Endodermal cell (in vitro differentiated cells): ENCODE results near the gene ROR2. TPM values are rescaled to one million over a fixed set of nuclear protein-coding genes. Genes with fewer than 3 reads are reported as not detected.

Source experiments
- DNase-seq: peaks from one replicate; pipeline ENCODE4 v3.0.0-alpha.2; 2017
- H3K27ac ChIP-seq: 2 replicates; pipeline ENCODE4 v1.5.1; 2013; ENCODE audit warnings: mild to moderate bottlenecking, low read depth, low read length, moderate library complexity
- H3K27me3 ChIP-seq: 2 replicates; pipeline ENCODE4 v1.6.1; 2013; ENCODE audit warnings: mild to moderate bottlenecking, low read length, moderate library complexity; ENCODE audit not compliant: insufficient read depth, control insufficient read depth, poor library complexity, severe bottlenecking
- H3K36me3 ChIP-seq: 2 replicates; pipeline ENCODE4 v1.7.0; 2013; ENCODE audit warnings: mild to moderate bottlenecking, low read length, moderate library complexity; ENCODE audit not compliant: control insufficient read depth, insufficient read depth
- H3K4me1 ChIP-seq: one replicate; pipeline ENCODE4 v1.7.0; 2013; ENCODE audit warnings: low read length; ENCODE audit not compliant: control insufficient read depth, insufficient read depth
- H3K4me3 ChIP-seq: 2 replicates; pipeline ENCODE4 v1.5.1; 2013; ENCODE audit warnings: mild to moderate bottlenecking, low read length, moderate library complexity
- H3K9ac ChIP-seq: 2 replicates; pipeline ENCODE4 v1.6.1; 2013; ENCODE audit warnings: mild to moderate bottlenecking, low read length, moderate library complexity; ENCODE audit not compliant: poor library complexity, severe bottlenecking; ENCODE audit errors: extremely low read depth
- H3K9me3 ChIP-seq: 2 replicates; pipeline ENCODE4 v1.6.1; 2013; ENCODE audit warnings: mild to moderate bottlenecking, low read length, moderate library complexity; ENCODE audit not compliant: control insufficient read depth
- H3K27ac Mint-ChIP-seq: 2 replicates; pipeline ENCODE4 v1.8.0; 2020; ENCODE audit warnings: mixed read lengths
- H3K27me3 Mint-ChIP-seq: 2 replicates; pipeline ENCODE4 v1.8.0; 2021; ENCODE audit warnings: mild to moderate bottlenecking, mixed read lengths; ENCODE audit not compliant: insufficient read depth
- H3K36me3 Mint-ChIP-seq: 2 replicates; pipeline ENCODE4 v1.8.0; 2020; ENCODE audit warnings: low read depth, mixed read lengths
- H3K4me1 Mint-ChIP-seq: 2 replicates; pipeline ENCODE4 v1.8.0; 2020; ENCODE audit warnings: mixed read lengths
- H3K4me3 Mint-ChIP-seq: 2 replicates; pipeline ENCODE4 v1.8.0; 2020; ENCODE audit warnings: mild to moderate bottlenecking, moderate library complexity, mixed read lengths
- H3K9me3 Mint-ChIP-seq: 2 replicates; pipeline ENCODE4 v1.8.0; 2020; ENCODE audit warnings: mild to moderate bottlenecking, mixed read lengths
- WGBS, 2 experiments: methylation state at CpG; one replicate each; pipeline versions ENCODE4 v1.1.5 to v1.1.7; 2013; ENCODE audit warnings: missing lambda C conversion rate in 2 of 2, mixed read lengths in 1 of 2; ENCODE audit not compliant: insufficient coverage in 1 of 2, insufficient read length in 1 of 2; 5-methylcytosine and 5-hydroxymethylcytosine counted together
- total RNA-seq, 2 donors: library from RNA; stranded (reverse); fragmentation: NEBNext Ultra II Directional in 1 of 2; extraction: Animal tissue kit (Norgen Biotek cat#: 25700) in 1 of 2; gene quantifications; 2 replicates in 1 of 2; 3 replicates in 1 of 2; pipeline ENCODE4 v1.2.1, GENCODE V29; 2021
- TF ChIP-seq, protein P1 (sequence below): fragments of 200-600 bp; sonication (generic); conservative IDR thresholded peaks from 2 replicates; pipeline ENCODE4 v1.5.0; 2021; ENCODE audit warnings: antibody characterized with exemption, mild to moderate bottlenecking

ROR2 gene
- total RNA-seq, 2 donors from 2014 or later = 104 to 160 TPM

DNA sequence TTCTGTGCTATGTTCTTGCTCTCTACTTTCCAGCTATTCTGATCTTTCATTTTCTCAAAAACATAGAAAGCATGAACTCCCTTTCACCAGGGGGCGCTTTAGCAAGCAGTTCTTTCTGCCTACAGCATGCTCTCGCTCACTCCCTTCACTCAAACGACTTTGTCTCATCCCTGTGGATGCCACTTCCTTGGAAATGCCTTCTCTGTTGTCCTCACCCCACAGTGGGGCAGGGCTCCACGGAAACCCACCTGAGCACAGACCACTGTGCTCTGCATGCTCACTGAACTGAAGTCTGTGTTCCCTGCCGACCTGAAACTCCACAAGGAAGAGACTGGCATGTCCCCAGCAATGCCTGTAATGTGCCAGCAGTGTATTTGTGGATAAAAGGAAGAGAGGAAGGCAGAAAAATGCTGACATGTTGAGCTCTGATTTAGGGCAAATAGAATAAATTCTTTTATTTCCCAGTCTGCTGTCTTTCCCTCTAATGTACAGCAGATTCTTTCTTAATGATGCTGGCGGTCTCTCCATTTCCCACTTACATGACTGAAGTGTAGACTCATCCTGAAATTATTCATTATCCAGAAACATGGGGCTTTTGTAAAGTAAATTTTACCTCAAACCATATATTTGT lies 4.9 kb upstream of the ROR2 start:
- 17 to 34% methylated on average over 5 to 6 of the region's 6 CpGs for WGBS, 2 experiments
- Mint-ChIP-seq H3K36me3 (no peaks in the 10 kb centered on the region), H3K9me3 (peaks cover 6% of the 10 kb centered on the region), H3K4me3 (no peak overlapping the region), H3K4me1 (peaks cover 50% of the 10 kb centered on the region), H3K27ac (peak overlapping the region; percentile 83), H3K27me3 (peaks cover 6% of the 10 kb centered on the region)
- TF ChIP-seq, protein P1, sequence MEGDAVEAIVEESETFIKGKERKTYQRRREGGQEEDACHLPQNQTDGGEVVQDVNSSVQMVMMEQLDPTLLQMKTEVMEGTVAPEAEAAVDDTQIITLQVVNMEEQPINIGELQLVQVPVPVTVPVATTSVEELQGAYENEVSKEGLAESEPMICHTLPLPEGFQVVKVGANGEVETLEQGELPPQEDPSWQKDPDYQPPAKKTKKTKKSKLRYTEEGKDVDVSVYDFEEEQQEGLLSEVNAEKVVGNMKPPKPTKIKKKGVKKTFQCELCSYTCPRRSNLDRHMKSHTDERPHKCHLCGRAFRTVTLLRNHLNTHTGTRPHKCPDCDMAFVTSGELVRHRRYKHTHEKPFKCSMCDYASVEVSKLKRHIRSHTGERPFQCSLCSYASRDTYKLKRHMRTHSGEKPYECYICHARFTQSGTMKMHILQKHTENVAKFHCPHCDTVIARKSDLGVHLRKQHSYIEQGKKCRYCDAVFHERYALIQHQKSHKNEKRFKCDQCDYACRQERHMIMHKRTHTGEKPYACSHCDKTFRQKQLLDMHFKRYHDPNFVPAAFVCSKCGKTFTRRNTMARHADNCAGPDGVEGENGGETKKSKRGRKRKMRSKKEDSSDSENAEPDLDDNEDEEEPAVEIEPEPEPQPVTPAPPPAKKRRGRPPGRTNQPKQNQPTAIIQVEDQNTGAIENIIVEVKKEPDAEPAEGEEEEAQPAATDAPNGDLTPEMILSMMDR = peak; percentile 92
- DNase-seq = peak; percentile 92
- peaks cover 14% of the 10 kb centered on the region for H3K9me3 ChIP-seq
- no peaks in the 10 kb centered on the region for H3K36me3 ChIP-seq
- no peaks in the 10 kb centered on the region for H3K27me3 ChIP-seq
- H3K9ac ChIP-seq = no peak overlapping the region
- H3K4me1 ChIP-seq = peaks cover 13% of the 10 kb centered on the region
- H3K4me3 ChIP-seq = no peak overlapping the region
- no peak overlapping the region for H3K27ac ChIP-seq

- Mint-ChIP-seq H3K27ac (peak overlapping the region; percentile 83), H3K4me3 (peak overlapping the region; percentile 10), H3K9me3 (peaks cover 3% of the 10 kb centered on the region), H3K36me3 (no peaks in the 10 kb centered on the region), H3K4me1 (peaks cover 50% of the 10 kb centered on the region), H3K27me3 (peaks cover 6% of the 10 kb centered on the region)
- no peak overlapping the region for H3K27ac ChIP-seq
- TF ChIP-seq, protein P1 = no peak
- H3K9me3 ChIP-seq = peaks cover 5% of the 10 kb centered on the region
- peak overlapping the region; percentile 80 for H3K4me3 ChIP-seq
- no peaks in the 10 kb centered on the region for H3K36me3 ChIP-seq
- peak overlapping the region; percentile 87 for H3K9ac ChIP-seq
- H3K27me3 ChIP-seq = no peaks in the 10 kb centered on the region
- H3K4me1 ChIP-seq = peaks cover 13% of the 10 kb centered on the region
- peak; percentile 72 for DNase-seq
- WGBS, 2 experiments = 62 to 74% methylated on average over 5 to 6 of the region's 6 CpGs
Measured at GRCh38 chr9:91953718-91954117, 3.7 kb upstream of the ROR2 start.

DNA sequence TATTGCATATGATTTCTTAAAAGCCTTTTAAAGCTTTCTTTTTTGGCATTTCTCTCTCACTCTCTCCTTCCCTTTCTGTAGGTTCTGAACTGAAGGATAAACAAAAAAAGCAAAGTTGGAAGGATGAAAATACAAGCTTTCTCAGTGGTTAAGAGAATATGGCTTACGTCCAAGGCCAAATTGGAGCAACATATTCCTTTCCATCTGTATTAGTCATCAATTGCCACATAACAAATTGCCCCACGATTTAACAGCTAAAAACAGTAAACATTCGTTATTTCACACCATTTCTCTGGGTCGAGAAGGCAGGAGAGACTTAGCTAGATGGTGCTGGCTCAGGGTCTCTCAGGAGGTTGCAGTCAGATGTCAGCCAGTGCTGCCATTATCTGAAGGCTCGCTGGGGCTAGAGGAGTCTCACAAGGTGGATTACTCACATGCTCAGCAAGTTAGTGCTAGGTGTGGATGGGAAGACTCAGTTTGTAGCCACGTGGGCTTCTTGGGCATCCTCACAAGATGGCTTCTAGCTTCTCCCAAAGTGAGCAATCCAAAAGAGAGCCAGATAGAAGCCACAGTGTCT lies 2.0 kb upstream of the ROR2 start:
- TF ChIP-seq, protein P1 = no peak
- peaks cover 5% of the 10 kb centered on the region for H3K9me3 ChIP-seq
- peak overlapping the region; percentile 88 for H3K4me3 Mint-ChIP-seq
- no peaks in the 10 kb centered on the region for H3K27me3 ChIP-seq
- H3K27ac ChIP-seq = no peak overlapping the region
- H3K27ac Mint-ChIP-seq = peak overlapping the region; percentile 84
- DNase-seq = no peak
- H3K27me3 Mint-ChIP-seq = peaks cover 6% of the 10 kb centered on the region
- 86 to 98% methylated on average over 5 to 6 of the region's 6 CpGs for WGBS, 2 experiments
- H3K9me3 Mint-ChIP-seq = peaks cover 3% of the 10 kb centered on the region
- peaks cover 4% of the 10 kb centered on the region for H3K36me3 Mint-ChIP-seq
- H3K4me1 Mint-ChIP-seq = peaks cover 50% of the 10 kb centered on the region
- H3K4me1 ChIP-seq = peaks cover 13% of the 10 kb centered on the region
- H3K9ac ChIP-seq = peak overlapping the region; percentile 87
- H3K4me3 ChIP-seq = peak overlapping the region; percentile 80
- peaks cover 5% of the 10 kb centered on the region for H3K36me3 ChIP-seq
